Measurements from ENCODE around the gene RFXANK. TPM values are rescaled to one million over a fixed set of nuclear protein-coding genes. Genes with fewer than 3 reads are reported as not detected.

Gene RFXANK
- total RNA-seq, 1 experiment from 2014 or later = 81.8 TPM

- H2BK5ac ChIP-seq (ENCODE audit: insufficient read length, low read length) = no peak overlapping the region
- H3K27me3 ChIP-seq (ENCODE audit: insufficient read depth, low read length) = no peaks in the 10 kb centered on the region; the same call in 1 of the 2 replicates
- no peaks in the 10 kb centered on the region for H3K79me2 ChIP-seq (ENCODE audit: insufficient read depth, low read length)
- no peak overlapping the region for H4K8ac ChIP-seq (replicated peaks; ENCODE audit: insufficient read length, low read depth, low read length)
- no peak for DNase-seq
- no peak overlapping the region for H4K91ac ChIP-seq (ENCODE audit: insufficient read length, low read depth, low read length)
- no peak overlapping the region for H2BK15ac ChIP-seq (ENCODE audit: low read depth, low read length)
- H2AFZ ChIP-seq (ENCODE audit: low read length) = no peak overlapping the region
- Mint-ChIP-seq H3K27me3 (ENCODE audit: low read depth) (peaks cover 91% of the 10 kb centered on the region), H3K4me1 (no peaks in the 10 kb centered on the region; a peak in 1 of 4 replicates), H3K4me3 (no peak overlapping the region), H3K27ac (no peak overlapping the region), H3K9me3 (peaks cover 13% of the 10 kb centered on the region in 2 experiments), H3K36me3 (ENCODE audit: insufficient read depth in 1 of 3, low read depth in 3 of 3) (no peaks in the 10 kb centered on the region)
- peaks cover under 1% of the 10 kb centered on the region for H3K9me3 ChIP-seq (ENCODE audit: control insufficient read depth, low read depth, low read length)
- H2BK12ac ChIP-seq (ENCODE audit: insufficient read length, low read depth, low read length) = no peak overlapping the region
- H3K23ac ChIP-seq (ENCODE audit: insufficient read length, low read depth, low read length) = no peak overlapping the region
- no peak overlapping the region for H2BK120ac ChIP-seq (ENCODE audit: low read depth, low read length, poor library complexity, severe bottlenecking)
- H3T11ph ChIP-seq (ENCODE audit: low read length) = no peak overlapping the region
- H3K4me1 ChIP-seq (ENCODE audit: insufficient read depth, low read length) = no peaks in the 10 kb centered on the region
- H3K9ac ChIP-seq (ENCODE audit: extremely low read depth, insufficient read length, low read length) = no peak overlapping the region
- no peak overlapping the region for H3K18ac ChIP-seq (ENCODE audit: insufficient read length, low read depth, low read length)
- H2BK20ac ChIP-seq (ENCODE audit: low read depth, low read length, poor library complexity, severe bottlenecking) = no peak overlapping the region
- no peak overlapping the region for H2AK5ac ChIP-seq (ENCODE audit: insufficient read length, low read length)
- H3K4me2 ChIP-seq (ENCODE audit: insufficient read depth, insufficient read length, low read length) = no peak overlapping the region
- no peak overlapping the region for H3K4ac ChIP-seq (ENCODE audit: low read depth, low read length)
- WGBS (ENCODE audit: extremely low coverage, insufficient read length, low lambda C conversion rate) = no CpG with 5 or more reads among the region's 3 CpGs
- no peak overlapping the region for H3K27ac ChIP-seq (ENCODE audit: insufficient read length, low read depth, low read length)
- no peak overlapping the region for H3K56ac ChIP-seq (ENCODE audit: insufficient read length, low read depth, low read length)
- H4K5ac ChIP-seq (ENCODE audit: insufficient read length, low read depth, low read length) = no peak overlapping the region
- no peaks in the 10 kb centered on the region for H3K79me1 ChIP-seq (ENCODE audit: insufficient read depth, low read depth, low read length, poor library complexity, severe bottlenecking)
- no peaks in the 10 kb centered on the region for H4K20me1 ChIP-seq (ENCODE audit: control insufficient read depth, insufficient read depth, insufficient read length)
- TF ChIP-seq CTCF (conservative IDR thresholded peaks at IDR 0.05) = no peak
- no peaks in the 10 kb centered on the region for H3K23me2 ChIP-seq (ENCODE audit: insufficient read length, low read depth, low read length, poor library complexity, severe bottlenecking)
- no peak overlapping the region for H3K14ac ChIP-seq (ENCODE audit: insufficient read depth, low read length)
Observed at GRCh38 chr19:19229701-19230100, 37.6 kb downstream of the RFXANK start.
